Activated naive CD8-positive, alpha-beta T cell treated with anti-CD3 and anti-CD28 coated beads, Interleukin-2, amount 10 ng/mL, durations not matched to agents 7 days and 5 days (primary cell): Measurements from ENCODE around the gene NPIPA3. TPM values are rescaled to one million over a fixed set of nuclear protein-coding genes. Genes with fewer than 3 reads are reported as not detected.
A peak's percentile ranks its signal among the peaks of the same experiment; 100 is the strongest.
"Not testable (repeated sequence)": the region's sequence is repeated elsewhere in the genome, so short reads cannot be mapped to it uniquely, and the experiment has no call there.

Experiments
- ATAC-seq: fragments of 150-1000 bp; cut with Tn5 transposase; one replicate; pipeline ENCODE4 v1.10.0; 2021; ENCODE audit warnings: low read depth, moderate library complexity
- POLR2A ChIA-PET: fragments of 350-600 bp; sonication (Branson Sonifier 250); formaldehyde crosslinking; loops from one replicate; lab custom pipeline; 2021; ENCODE audit warnings: antibody characterized with exemption; lab: Charles Lee
- DNase-seq: peaks from one replicate; pipeline ENCODE4 v3.0.0; 2021
- H3K27ac Mint-ChIP-seq: one replicate; pipeline ENCODE4 v1.8.0; 2022; ENCODE audit warnings: mild to moderate bottlenecking, mixed read lengths
- H3K27me3 Mint-ChIP-seq: one replicate; pipeline ENCODE4 v1.8.0; 2022; ENCODE audit warnings: mild to moderate bottlenecking, moderate library complexity, mixed read lengths
- H3K36me3 Mint-ChIP-seq: one replicate; pipeline ENCODE4 v1.8.0; 2021; ENCODE audit warnings: mild to moderate bottlenecking, mixed read lengths
- H3K4me1 Mint-ChIP-seq: one replicate; pipeline ENCODE4 v1.8.0; 2021; ENCODE audit warnings: mixed read lengths
- H3K4me3 Mint-ChIP-seq: one replicate; pipeline ENCODE4 v1.8.0; 2022; ENCODE audit warnings: mild to moderate bottlenecking, moderate library complexity, mixed read lengths
- H3K9me3 Mint-ChIP-seq: one replicate; pipeline ENCODE4 v1.8.0; 2021; ENCODE audit warnings: mixed read lengths
- total RNA-seq, 2 experiments: library from RNA; stranded (reverse); gene quantifications; one replicate each; pipeline ENCODE4 v1.2.3, GENCODE V29; 2021

The NPIPA3 gene
- 1 to 10 TPM; 1.5 to 1.8 TPM for total RNA-seq

DNA sequence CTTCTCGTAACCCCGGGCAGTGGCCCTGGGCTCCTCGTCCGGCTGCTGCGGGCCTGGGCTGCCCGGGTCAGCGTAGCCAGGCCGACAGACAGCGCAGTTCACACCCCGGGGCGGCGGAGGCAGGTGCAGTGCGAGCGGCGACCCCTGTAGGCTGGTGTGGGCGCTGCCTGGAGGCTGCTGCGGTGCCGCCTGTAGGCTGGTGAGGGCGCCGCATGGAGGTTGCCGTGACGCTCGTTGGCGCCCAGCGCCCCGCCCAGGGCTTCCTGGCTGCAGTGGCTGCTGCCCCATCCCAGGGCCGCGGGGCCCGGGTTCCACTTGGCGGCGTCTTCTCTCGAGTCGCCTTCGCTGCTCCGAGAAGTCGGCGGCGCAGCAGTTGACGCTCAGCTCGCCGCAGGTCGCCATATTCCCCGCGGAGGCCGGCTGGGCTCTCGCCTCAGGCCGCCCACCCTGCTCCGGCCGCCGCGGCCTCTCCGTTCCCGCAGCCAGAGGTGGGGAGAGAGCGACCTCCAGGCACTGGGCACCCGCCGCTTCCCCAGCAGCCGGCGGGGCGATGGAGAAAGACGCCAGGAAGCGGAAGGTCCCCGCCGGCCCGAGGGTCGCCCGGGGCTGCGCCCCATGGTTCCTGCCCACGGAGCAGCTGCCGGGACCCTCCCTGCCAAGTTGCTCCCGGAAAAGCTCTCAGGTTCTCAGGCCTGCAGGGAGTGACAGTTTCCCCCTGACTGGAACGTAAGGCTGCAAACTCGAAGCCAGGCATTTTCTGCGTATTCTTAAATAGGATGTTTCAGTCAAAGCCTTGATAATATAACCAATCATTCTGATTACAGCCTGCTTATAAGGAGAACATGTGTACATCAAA is at the start of gene NPIPA3:
TSS of gene NPIPA3 (plus strand) at position 256 of the 856 bp plus-strand sequence. CDS start 5,533 bp downstream, outside the sequence.
- DNase-seq, H3K27ac Mint-ChIP-seq, H3K4me3 Mint-ChIP-seq, H3K27me3 Mint-ChIP-seq, H3K4me1 Mint-ChIP-seq, H3K36me3 Mint-ChIP-seq, H3K9me3 Mint-ChIP-seq, POLR2A ChIA-PET: not testable (repeated sequence)
- peak; percentile 99 for ATAC-seq

GRCh38 chr16:14658063-14658462 is 45.1 kb upstream of the NPIPA3 start:
- POLR2A ChIA-PET: interaction anchor here (1.2 kb wide), 1 partner anchor 24 kb away, joined by 3 read pairs; no protein-coding TSS in a partner anchor
- no peaks in the 10 kb centered on the region for H3K27me3 Mint-ChIP-seq
- no peak overlapping the region for H3K4me3 Mint-ChIP-seq
- peaks cover 33% of the 10 kb centered on the region for H3K36me3 Mint-ChIP-seq
- no peak for DNase-seq
- no peaks in the 10 kb centered on the region for H3K9me3 Mint-ChIP-seq
- peak; percentile 26 for ATAC-seq
- peaks cover 6% of the 10 kb centered on the region for H3K4me1 Mint-ChIP-seq
- peak overlapping the region; percentile 60 for H3K27ac Mint-ChIP-seq

DNA sequence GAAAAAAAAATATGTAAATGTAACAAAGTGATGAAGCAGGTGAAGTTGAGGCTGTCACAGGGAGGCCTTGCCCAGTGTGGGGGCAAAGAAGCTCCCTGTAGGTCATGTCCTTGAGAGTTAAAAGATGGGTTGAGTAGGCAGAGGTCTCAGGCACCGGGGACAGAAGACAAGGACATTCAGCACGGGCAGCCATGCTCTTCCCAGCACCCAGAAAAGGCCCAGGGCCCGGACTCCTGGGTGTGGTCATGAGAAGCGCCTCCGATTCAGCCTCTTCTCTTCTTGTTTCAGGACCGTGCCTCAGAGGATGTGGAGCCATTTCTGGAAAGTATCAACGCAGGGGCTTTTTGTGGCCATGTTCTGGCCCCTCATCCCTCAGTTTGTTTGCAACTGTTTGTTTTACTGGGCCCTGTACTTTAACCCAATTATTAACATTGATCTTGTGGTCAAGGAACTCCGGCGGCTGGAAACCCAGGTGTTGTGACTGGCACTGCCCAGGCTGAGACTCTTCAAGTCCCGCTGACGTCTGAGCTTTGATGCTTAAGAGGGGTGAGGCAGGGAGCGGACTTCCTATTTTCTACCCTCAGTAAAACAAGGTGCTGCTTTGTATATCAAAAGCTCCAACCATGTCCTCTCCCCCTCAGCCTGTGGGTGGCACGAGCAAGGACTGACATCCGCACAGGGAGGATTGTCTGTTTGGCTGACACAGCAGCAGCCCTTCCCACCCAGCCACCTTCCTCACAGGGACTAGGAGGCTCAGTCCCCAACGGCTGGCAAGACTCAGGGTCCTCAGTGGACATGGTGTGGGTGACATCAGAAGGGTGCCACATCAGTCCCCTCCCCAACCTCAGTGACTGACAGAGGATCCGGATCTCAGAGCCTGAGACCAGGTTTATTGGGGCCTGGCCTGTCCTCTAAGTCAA is 35.6 kb upstream of the NPIPA3 start:
- Mint-ChIP-seq H3K4me3 (no peak overlapping the region), H3K4me1 (peaks cover 5% of the 10 kb centered on the region), H3K27ac (peak overlapping the region; percentile 12), H3K27me3 (no peaks in the 10 kb centered on the region), H3K9me3 (no peaks in the 10 kb centered on the region), H3K36me3 (peaks cover 43% of the 10 kb centered on the region)
- POLR2A ChIA-PET: no interaction called here
- ATAC-seq: no peak
- no peak for DNase-seq

GRCh38 chr16:14668556-14669223 is 34.5 kb upstream of the NPIPA3 start:
- POLR2A ChIA-PET: no interaction called here
- Mint-ChIP-seq H3K4me1 (peaks cover 6% of the 10 kb centered on the region), H3K4me3 (no peak overlapping the region), H3K27me3 (no peaks in the 10 kb centered on the region), H3K27ac (no peak overlapping the region), H3K9me3 (no peaks in the 10 kb centered on the region), H3K36me3 (peaks cover 41% of the 10 kb centered on the region)
- ATAC-seq (no peak), DNase-seq (no peak)

DNA sequence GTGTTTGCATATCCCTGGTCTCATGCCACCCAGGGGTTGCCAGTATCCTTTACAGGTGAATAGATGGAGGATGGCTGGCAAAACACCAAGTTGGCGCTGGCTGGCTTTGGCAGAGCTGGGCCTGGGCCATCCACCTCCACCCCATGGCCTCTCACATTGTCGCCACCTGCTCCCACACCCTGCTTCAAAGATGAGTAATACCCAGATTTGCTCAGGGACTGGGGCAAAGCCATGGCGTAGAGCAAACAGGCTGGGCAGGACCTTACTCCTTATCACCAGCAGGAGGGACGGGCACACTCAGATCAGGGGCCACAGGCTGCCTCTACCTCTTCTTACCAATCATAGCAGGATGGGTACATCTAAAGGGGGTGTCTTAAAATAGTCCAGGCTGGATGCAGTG is 33.4 kb upstream of the NPIPA3 start:
- H3K27ac Mint-ChIP-seq: no peak overlapping the region
- H3K9me3 Mint-ChIP-seq: no peaks in the 10 kb centered on the region
- no peak overlapping the region for H3K4me3 Mint-ChIP-seq
- DNase-seq (no peak), ATAC-seq (no peak)
- peaks cover 35% of the 10 kb centered on the region for H3K36me3 Mint-ChIP-seq
- peaks cover 6% of the 10 kb centered on the region for H3K4me1 Mint-ChIP-seq
- no peaks in the 10 kb centered on the region for H3K27me3 Mint-ChIP-seq
- POLR2A ChIA-PET: no interaction called here

DNA sequence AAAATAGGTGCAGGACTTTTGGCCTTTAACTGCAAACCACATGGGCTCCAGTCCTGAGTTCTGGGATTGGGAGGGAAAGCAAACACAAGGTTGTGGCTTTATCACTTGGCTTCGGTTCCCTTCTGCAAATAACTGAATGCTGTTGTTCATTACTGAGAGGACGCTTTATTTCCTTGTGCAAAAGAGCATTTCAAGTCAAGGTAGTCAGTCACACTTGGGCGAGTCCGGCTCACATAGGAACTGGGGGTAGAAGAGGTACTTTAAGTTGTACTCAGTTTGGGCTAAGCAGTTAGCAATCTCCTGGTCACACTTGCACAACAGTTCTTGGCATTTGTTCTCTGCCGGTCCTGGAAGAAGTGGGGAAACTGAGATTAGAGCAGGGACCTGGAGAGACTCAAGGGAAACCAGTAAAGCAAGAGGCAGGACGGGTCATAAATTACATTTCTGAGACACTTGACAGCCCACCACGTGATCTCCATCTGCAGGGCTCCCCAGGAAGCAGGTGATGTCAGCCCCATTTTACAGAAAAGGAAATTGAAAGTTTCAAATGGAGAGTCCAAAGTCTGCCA is 30.7 kb upstream of the NPIPA3 start:
- peaks cover 14% of the 10 kb centered on the region for H3K36me3 Mint-ChIP-seq
- H3K27me3 Mint-ChIP-seq: peaks cover 5% of the 10 kb centered on the region
- peak overlapping the region; percentile 4 for H3K4me3 Mint-ChIP-seq
- peak overlapping the region; percentile 1 for H3K27ac Mint-ChIP-seq
- ATAC-seq: peak; percentile 52
- H3K4me1 Mint-ChIP-seq: peaks cover 8% of the 10 kb centered on the region
- DNase-seq: no peak
- POLR2A ChIA-PET: no interaction called here
- no peaks in the 10 kb centered on the region for H3K9me3 Mint-ChIP-seq

DNA sequence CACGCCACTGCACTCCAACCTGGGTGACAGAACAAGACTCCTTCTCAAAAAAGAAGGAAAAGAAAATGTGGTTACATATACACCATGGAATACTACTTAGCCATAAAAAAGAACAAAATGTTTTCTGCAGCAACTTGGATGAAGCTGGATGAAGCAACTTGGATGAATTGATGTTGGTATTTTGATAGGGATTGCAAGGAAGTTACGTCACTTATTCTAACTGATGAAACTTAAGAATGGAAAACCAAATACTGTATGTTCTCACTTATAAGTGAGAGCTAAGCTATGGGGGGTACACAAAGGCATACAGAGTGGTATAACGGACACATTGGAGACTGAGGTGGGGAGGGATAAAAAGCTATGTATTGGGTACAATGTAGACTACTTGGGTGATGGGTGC is 26.6 kb upstream of the NPIPA3 start:
- H3K27me3 Mint-ChIP-seq: peaks cover 5% of the 10 kb centered on the region
- no peak for DNase-seq
- H3K9me3 Mint-ChIP-seq: peaks cover 2% of the 10 kb centered on the region
- H3K27ac Mint-ChIP-seq: no peak overlapping the region
- no peak for ATAC-seq
- POLR2A ChIA-PET: no interaction called here
- H3K36me3 Mint-ChIP-seq: peaks cover 3% of the 10 kb centered on the region
- peaks cover 8% of the 10 kb centered on the region for H3K4me1 Mint-ChIP-seq
- no peak overlapping the region for H3K4me3 Mint-ChIP-seq

- DNase-seq: no peak
- no peak overlapping the region for H3K4me3 Mint-ChIP-seq
- POLR2A ChIA-PET: no interaction called here
- no peak overlapping the region for H3K27ac Mint-ChIP-seq
- H3K36me3 Mint-ChIP-seq: peaks cover 3% of the 10 kb centered on the region
- peaks cover 5% of the 10 kb centered on the region for H3K27me3 Mint-ChIP-seq
- H3K4me1 Mint-ChIP-seq: peaks cover 3% of the 10 kb centered on the region
- peaks cover 2% of the 10 kb centered on the region for H3K9me3 Mint-ChIP-seq
- ATAC-seq: no peak
These were observed 25.6 kb upstream of the NPIPA3 start for GRCh38 chr16:14677627-14678026.

- peaks cover 2% of the 10 kb centered on the region for H3K36me3 Mint-ChIP-seq
- DNase-seq (no peak), ATAC-seq (no peak)
- H3K4me3 Mint-ChIP-seq: no peak overlapping the region
- peaks cover 2% of the 10 kb centered on the region for H3K9me3 Mint-ChIP-seq
- POLR2A ChIA-PET: no interaction called here
- H3K27ac Mint-ChIP-seq: no peak overlapping the region
- peaks cover 7% of the 10 kb centered on the region for H3K27me3 Mint-ChIP-seq
- H3K4me1 Mint-ChIP-seq: peaks cover 2% of the 10 kb centered on the region
These were observed 24.3 kb upstream of the NPIPA3 start for GRCh38 chr16:14678748-14679497.

- ATAC-seq, H3K27ac Mint-ChIP-seq, H3K9me3 Mint-ChIP-seq, H3K4me1 Mint-ChIP-seq, H3K36me3 Mint-ChIP-seq, H3K27me3 Mint-ChIP-seq, DNase-seq, H3K4me3 Mint-ChIP-seq, POLR2A ChIA-PET: not testable (repeated sequence)
These were observed 22.8 kb upstream of the NPIPA3 start for GRCh38 chr16:14680396-14680795.

GRCh38 chr16:14681115-14681514 is 22.1 kb upstream of the NPIPA3 start:
- Mint-ChIP-seq H3K9me3 (peaks cover 2% of the 10 kb centered on the region), H3K4me3 (no peak overlapping the region), H3K27ac (no peak overlapping the region), H3K27me3 (peaks cover 2% of the 10 kb centered on the region), H3K4me1 (no peaks in the 10 kb centered on the region), H3K36me3 (no peaks in the 10 kb centered on the region)
- DNase-seq: no peak
- ATAC-seq: no peak
- POLR2A ChIA-PET: no interaction called here

DNA sequence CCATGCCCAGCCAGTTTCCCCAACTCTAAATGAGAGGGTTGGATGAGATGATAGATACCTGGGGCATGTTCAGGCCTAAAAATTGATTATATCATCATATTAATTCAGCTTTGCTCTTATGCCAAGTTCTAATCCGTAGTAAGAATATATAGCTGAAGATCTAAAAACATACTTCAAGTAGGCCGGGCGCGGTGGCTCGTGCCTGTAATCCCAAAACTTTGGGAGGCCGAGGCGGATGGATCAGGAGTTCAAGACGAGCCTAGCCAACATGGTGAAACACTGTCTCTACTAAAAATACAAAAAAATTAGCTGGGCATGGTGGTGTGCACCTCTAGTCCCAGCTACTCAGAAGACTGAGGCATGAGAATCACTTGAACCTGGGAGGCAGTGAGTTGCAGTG is 21.1 kb upstream of the NPIPA3 start:
- H3K36me3 Mint-ChIP-seq: no peaks in the 10 kb centered on the region
- ATAC-seq (no peak), DNase-seq (no peak)
- no peak overlapping the region for H3K4me3 Mint-ChIP-seq
- peaks cover 2% of the 10 kb centered on the region for H3K27me3 Mint-ChIP-seq
- POLR2A ChIA-PET: no interaction called here
- H3K27ac Mint-ChIP-seq: no peak overlapping the region
- no peaks in the 10 kb centered on the region for H3K4me1 Mint-ChIP-seq
- peaks cover 2% of the 10 kb centered on the region for H3K9me3 Mint-ChIP-seq
